DND-41 (cell line): ENCODE results near the gene RNPEP.

Experiments used
- ATAC-seq: fragments of 200-7000 bp; cut with Tn5 transposase; 3 replicates; pipeline ENCODE4 v1.9.1; 2021; ENCODE audit warnings: low read depth; ENCODE audit not compliant: insufficient read depth
- DNase-seq: peaks from one replicate; pipeline ENCODE4 v3.0.0-alpha.2; 2020
- H2AFZ ChIP-seq: 2 replicates; pipeline ENCODE4 v1.6.0; 2012; ENCODE audit warnings: low read depth, low read length
- H3K27ac ChIP-seq: 2 replicates; pipeline ENCODE4 v1.5.1; 2012; ENCODE audit warnings: low read length, inconsistent platforms
- H3K27me3 ChIP-seq: fragments of 200-600 bp; sonication (generic); 2 replicates; pipeline ENCODE4 v1.6.0; 2012; ENCODE audit warnings: low read length, mild to moderate bottlenecking, inconsistent platforms; ENCODE audit not compliant: insufficient read depth, poor library complexity
- H3K36me3 ChIP-seq: 2 replicates; pipeline ENCODE4 v1.5.1; 2012; ENCODE audit warnings: low read length, inconsistent platforms; ENCODE audit not compliant: insufficient read depth
- H3K4me1 ChIP-seq: 2 replicates; pipeline ENCODE4 v1.5.1; 2012; ENCODE audit warnings: mild to moderate bottlenecking, low read length; ENCODE audit not compliant: insufficient read depth
- H3K4me2 ChIP-seq: 2 replicates; pipeline ENCODE4 v1.6.0; 2012; ENCODE audit warnings: mild to moderate bottlenecking, moderate library complexity, low read length, inconsistent platforms; ENCODE audit not compliant: insufficient read depth
- H3K4me3 ChIP-seq, 2 experiments: fragments of 200-600 bp in 1 of 2; shearing (Covaris generic) in 1 of 2; 2 replicates each; pipeline ENCODE4 v1.5.1; 2012 to 2016; ENCODE audit warnings: inconsistent platforms in 2 of 2, low read length in 2 of 2, mild to moderate bottlenecking in 2 of 2, low read depth in 1 of 2, moderate library complexity in 1 of 2
- H3K79me2 ChIP-seq: 2 replicates; pipeline ENCODE4 v1.6.0; 2012; ENCODE audit warnings: low read length, inconsistent platforms; ENCODE audit not compliant: insufficient read depth
- H3K9ac ChIP-seq: 2 replicates; pipeline ENCODE4 v1.6.0; 2012; ENCODE audit warnings: low read depth, mild to moderate bottlenecking, inconsistent platforms, low read length, moderate library complexity
- H3K9me3 ChIP-seq: 2 replicates; pipeline ENCODE4 v1.5.1; 2012; ENCODE audit warnings: low read length, moderate library complexity, mild to moderate bottlenecking, inconsistent platforms; ENCODE audit not compliant: insufficient read depth, severe bottlenecking
- H4K20me1 ChIP-seq: 2 replicates; pipeline ENCODE4 v1.6.0; 2012; ENCODE audit warnings: low read length; ENCODE audit not compliant: insufficient read depth
- CTCF ChIP-seq: IDR thresholded peaks from 2 replicates; pipeline ENCODE4 v1.5.1; 2012; ENCODE audit warnings: borderline replicate concordance, low read length, moderate library complexity, mild to moderate bottlenecking; ENCODE audit not compliant: poor library complexity, severe bottlenecking; ENCODE audit errors: extremely low read depth
- EZH2 ChIP-seq: IDR thresholded peaks from 3 replicates; pipeline ENCODE4 v1.6.1; 2012; ENCODE audit warnings: borderline replicate concordance, low read depth, mild to moderate bottlenecking, moderate library complexity, low read length, inconsistent platforms; ENCODE audit not compliant: severe bottlenecking

RNPEP gene, protein sequence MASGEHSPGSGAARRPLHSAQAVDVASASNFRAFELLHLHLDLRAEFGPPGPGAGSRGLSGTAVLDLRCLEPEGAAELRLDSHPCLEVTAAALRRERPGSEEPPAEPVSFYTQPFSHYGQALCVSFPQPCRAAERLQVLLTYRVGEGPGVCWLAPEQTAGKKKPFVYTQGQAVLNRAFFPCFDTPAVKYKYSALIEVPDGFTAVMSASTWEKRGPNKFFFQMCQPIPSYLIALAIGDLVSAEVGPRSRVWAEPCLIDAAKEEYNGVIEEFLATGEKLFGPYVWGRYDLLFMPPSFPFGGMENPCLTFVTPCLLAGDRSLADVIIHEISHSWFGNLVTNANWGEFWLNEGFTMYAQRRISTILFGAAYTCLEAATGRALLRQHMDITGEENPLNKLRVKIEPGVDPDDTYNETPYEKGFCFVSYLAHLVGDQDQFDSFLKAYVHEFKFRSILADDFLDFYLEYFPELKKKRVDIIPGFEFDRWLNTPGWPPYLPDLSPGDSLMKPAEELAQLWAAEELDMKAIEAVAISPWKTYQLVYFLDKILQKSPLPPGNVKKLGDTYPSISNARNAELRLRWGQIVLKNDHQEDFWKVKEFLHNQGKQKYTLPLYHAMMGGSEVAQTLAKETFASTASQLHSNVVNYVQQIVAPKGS

DNA sequence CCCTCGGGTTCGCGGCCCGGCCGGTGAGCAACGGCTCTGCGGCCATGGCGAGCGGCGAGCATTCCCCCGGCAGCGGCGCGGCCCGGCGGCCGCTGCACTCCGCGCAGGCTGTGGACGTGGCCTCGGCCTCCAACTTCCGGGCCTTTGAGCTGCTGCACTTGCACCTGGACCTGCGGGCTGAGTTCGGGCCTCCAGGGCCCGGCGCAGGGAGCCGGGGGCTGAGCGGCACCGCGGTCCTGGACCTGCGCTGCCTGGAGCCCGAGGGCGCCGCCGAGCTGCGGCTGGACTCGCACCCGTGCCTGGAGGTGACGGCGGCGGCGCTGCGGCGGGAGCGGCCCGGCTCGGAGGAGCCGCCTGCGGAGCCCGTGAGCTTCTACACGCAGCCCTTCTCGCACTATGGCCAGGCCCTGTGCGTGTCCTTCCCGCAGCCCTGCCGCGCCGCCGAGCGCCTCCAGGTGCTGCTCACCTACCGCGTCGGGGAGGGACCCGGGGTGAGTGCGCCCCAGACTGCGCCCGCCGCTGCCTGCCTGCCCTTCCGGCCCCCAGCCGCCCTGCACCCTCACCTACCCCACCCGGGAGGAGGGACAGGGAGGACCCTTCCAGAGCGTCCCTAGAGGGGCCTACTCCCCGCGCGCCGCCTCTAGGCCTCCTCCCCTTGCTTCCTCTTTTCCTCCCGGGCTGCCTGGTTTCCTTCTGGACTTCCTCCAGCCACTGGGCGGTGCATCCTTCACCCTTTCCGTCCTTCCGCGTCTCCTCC lies at the start of gene RNPEP:
TSS of gene RNPEP (plus strand) at position 26 of the 757 bp plus-strand sequence. CDS start at position 45, 19 bp downstream.
- peak within 1 kb of the TSS; percentile 91 for H2AFZ ChIP-seq
- peak within 1 kb of the TSS; percentile 73 for H3K27ac ChIP-seq
- no peaks in the 10 kb centered on the region for H3K9me3 ChIP-seq
- H3K79me2 ChIP-seq: peaks cover 33% of the 10 kb centered on the region
- H3K27me3 ChIP-seq: no peaks in the 10 kb centered on the region
- H3K4me1 ChIP-seq: peaks cover 30% of the 10 kb centered on the region
- no peaks in the 10 kb centered on the region; the same call in 1 of the 2 replicates for H3K36me3 ChIP-seq
- H3K4me3 ChIP-seq: peak within 1 kb of the TSS; percentile 75 to 92
- peak; percentile 7 for TF ChIP-seq CTCF
- TF ChIP-seq EZH2: no peak
- H4K20me1 ChIP-seq: no peaks in the 10 kb centered on the region
- DNase-seq (peak; percentile 60), ATAC-seq (peak; percentile 82)
- H3K4me2 ChIP-seq: peak within 1 kb of the TSS; percentile 100
- peak within 1 kb of the TSS; percentile 94 for H3K9ac ChIP-seq

- no peak overlapping the region for H3K27ac ChIP-seq
- no peak overlapping the region for H3K4me2 ChIP-seq
- H3K4me3 ChIP-seq: no peak overlapping the region
- no peaks in the 10 kb centered on the region for H3K36me3 ChIP-seq
- H4K20me1 ChIP-seq: no peaks in the 10 kb centered on the region
- no peaks in the 10 kb centered on the region for H3K79me2 ChIP-seq
- DNase-seq (no peak), ATAC-seq (no peak)
- no peak for TF ChIP-seq CTCF
- no peak for TF ChIP-seq EZH2
- H3K9ac ChIP-seq: no peak overlapping the region
- H3K4me1 ChIP-seq: no peaks in the 10 kb centered on the region
- no peak overlapping the region for H2AFZ ChIP-seq
- no peaks in the 10 kb centered on the region for H3K9me3 ChIP-seq
- H3K27me3 ChIP-seq: peaks cover 14% of the 10 kb centered on the region
These were observed 48.5 kb upstream of the RNPEP start for GRCh38 chr1:201933840-201934430.

DNA sequence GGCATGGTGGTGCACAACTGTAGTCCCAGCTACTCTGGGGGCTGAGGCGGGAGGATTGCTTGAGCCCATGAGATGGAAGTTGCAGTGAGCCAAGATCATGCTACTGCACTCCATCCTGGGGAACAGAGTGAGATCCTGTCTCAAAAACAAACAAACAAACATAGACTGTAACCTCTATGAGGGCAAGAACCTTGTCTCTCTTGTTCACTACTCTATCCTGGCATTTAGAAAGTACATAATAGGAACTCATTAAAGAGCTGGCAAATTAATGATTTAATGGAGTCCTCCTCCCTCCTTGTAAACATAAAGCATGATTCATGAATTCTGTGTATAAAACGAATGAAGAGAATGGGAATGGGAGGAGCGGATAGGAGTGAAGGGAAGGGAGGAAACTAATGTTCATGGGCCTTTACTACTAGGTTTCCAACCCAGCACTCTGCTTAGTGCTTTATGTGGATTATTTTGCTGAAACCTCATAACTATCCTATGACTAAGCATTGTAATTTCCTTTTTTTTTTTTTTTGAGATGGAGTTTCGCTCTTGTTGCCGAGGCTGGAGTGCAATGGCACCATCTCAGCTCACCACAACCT lies 44.7 kb upstream of the RNPEP start:
- no peak for ATAC-seq
- no peak overlapping the region for H3K9ac ChIP-seq
- TF ChIP-seq CTCF: no peak
- TF ChIP-seq EZH2: no peak
- H3K9me3 ChIP-seq: no peaks in the 10 kb centered on the region
- no peaks in the 10 kb centered on the region for H3K4me1 ChIP-seq
- no peak for DNase-seq
- peaks cover 7% of the 10 kb centered on the region for H3K27me3 ChIP-seq
- H3K36me3 ChIP-seq: no peaks in the 10 kb centered on the region
- H3K4me2 ChIP-seq: no peak overlapping the region
- no peak overlapping the region for H3K27ac ChIP-seq
- no peak overlapping the region for H2AFZ ChIP-seq
- no peaks in the 10 kb centered on the region for H4K20me1 ChIP-seq
- H3K79me2 ChIP-seq: no peaks in the 10 kb centered on the region
- no peak overlapping the region for H3K4me3 ChIP-seq
